ENCODE results near the gene INSL6.
"Not testable (repeated sequence)": the region's sequence is repeated elsewhere in the genome, so short reads cannot be mapped to it uniquely, and the experiment has no call there.

Gene INSL6, protein sequence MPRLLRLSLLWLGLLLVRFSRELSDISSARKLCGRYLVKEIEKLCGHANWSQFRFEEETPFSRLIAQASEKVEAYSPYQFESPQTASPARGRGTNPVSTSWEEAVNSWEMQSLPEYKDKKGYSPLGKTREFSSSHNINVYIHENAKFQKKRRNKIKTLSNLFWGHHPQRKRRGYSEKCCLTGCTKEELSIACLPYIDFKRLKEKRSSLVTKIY

DNA sequence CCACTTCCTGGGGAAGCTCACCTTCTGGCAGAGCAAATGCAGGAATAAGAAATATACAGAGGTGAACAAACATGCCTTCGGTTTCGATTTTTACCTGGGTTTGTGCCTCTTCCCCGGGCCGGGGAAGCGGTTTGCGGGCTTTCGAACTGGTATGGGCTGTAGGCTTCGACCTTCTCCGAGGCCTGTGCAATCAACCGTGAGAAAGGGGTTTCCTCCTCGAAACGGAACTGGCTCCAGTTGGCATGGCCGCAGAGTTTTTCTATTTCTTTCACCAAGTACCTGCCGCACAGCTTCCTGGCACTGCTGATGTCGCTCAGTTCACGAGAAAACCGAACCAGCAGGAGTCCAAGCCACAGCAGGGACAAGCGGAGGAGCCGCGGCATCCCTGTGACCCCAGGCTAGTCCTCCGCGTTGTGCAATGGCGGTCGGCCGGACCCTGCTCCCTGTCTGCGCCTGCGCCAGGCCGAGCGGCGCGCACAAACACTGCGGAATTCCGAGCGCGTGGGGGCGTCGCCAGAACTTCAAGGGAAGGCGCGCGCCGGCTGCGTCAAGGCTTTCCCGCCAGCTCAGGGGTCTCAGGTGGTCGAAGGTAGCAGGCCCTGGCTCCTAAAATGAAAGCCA, at the start of gene INSL6:
Gene INSL6, minus strand, starts transcription at position 420 of the 621 bp plus-strand sequence. Its CDS starts 37 bp downstream, at position 383.
- no peak for DNase-seq

DNA sequence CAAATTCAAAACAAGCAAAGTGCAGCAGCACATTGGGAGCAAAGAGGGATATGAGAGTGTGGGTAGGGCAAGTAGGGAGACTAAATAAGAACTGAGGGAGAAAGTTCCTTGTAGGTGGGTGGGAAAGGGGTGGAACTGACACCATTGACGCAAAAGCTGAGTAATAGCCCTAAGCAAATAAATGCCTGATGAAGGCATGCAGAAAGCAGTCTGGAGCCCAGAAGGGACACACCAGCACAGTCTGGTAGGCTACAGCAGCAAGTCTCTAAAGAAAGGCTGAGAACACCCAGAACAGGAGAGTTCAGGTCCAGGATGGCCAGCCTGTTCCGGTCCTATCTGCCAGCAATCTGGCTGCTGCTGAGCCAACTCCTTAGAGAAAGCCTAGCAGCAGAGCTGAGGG, 45.8 kb upstream of the INSL6 start, which contains the start of gene INSL4:
Gene INSL4, plus strand, starts transcription at position 208 of the 400 bp plus-strand sequence. Its CDS starts 105 bp downstream, at position 313.
- DNase-seq, result no peak

DNA sequence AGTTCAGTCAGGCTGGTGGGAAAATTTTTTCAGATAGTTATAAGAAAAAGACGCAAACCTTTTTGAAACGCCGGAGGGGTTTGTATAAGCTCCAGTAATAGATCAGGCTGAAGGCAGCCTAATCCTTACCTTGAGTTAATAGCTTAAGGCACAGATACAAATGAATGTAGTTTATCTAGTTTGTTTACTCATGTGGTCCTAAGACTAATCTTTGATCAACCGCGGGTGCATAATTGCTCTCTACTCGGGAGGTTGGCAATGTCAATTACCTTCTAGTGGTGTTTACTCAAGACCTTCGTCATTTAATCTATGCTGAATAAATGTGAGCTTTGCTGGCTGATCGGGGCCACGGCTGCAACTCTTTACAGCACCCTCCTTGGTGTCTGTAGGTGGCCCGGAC, 45.1 kb upstream of the INSL6 start:
- no peak for DNase-seq

DNA sequence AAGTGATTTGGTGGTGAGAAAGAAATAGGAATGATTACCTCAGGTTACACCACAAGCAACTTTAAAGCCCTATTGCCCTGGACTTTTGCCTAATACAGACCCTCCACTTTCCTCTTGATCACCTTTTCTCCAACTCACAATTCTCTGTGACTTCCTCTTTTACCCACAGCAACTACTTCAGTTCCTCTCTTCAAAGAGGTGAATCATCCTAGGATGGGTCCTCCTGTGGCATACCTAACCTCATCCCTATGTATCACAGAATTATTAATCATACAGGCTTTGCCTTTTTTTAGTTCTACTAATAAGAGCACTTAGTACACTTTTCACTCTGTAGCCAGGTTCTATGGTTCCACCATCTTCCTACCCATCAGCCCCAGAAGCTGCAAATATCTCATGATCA, 19.6 kb upstream of the INSL6 start:
- DNase-seq, result no peak

DNA sequence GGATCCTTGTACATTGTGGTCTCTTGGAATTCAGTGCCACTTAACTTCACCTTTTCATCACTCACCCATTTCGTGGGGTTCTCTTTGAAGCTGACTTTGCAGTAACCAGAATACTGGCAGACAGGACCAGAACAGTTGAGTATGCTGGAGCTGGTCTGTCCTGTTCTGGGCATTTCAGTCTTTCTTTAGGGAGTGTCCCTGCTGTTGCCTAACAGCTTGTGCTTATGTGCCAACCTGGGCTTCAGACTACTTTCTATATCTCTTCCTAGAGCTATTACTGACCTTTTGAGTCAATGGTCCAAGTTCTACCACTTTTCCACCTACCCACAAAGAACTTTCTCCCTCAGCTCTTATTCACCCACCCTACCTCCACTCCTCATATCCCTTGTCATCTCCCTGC, 10.0 kb upstream of the INSL6 start:
- DNase-seq, result no peak

DNA sequence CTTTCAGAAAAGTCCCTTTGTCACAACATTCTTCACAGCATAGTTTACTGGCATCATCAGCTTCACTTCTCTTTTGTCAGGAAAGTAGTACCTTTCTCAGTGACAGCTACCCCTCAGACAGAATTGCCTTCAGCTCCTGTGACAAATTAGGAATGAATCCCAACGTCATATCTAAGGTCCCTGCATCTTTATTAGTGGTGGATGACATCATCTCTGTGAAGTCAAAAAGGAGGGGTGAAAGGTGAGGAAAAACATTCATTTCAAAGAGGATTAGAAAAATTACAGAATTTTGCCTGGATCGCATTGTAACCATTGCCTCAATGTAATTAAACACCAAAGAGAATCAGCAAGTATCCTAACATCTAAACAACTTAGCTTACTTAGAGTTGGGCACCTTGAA, 7.9 kb upstream of the INSL6 start:
- no peak for DNase-seq

DNA sequence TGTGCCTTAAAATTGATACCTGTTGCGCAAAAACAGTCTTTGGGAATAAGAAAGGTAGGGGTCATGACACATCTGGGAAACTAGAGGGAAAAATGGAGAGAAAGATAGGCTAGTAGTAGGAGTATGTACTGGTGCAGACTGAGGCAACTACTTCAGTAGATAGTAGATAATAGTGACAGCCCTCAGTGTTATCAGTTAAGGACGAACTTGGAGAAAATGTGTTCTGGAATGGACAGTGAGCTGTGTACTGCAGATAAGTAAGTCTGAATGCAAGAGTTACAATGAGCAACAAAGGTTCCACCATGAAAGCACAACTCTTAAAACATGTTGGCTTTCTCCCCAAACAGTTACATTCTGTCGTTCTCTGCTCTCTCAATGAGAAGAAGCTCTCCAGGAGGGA, 6.5 kb upstream of the INSL6 start:
- DNase-seq, result no peak

DNA sequence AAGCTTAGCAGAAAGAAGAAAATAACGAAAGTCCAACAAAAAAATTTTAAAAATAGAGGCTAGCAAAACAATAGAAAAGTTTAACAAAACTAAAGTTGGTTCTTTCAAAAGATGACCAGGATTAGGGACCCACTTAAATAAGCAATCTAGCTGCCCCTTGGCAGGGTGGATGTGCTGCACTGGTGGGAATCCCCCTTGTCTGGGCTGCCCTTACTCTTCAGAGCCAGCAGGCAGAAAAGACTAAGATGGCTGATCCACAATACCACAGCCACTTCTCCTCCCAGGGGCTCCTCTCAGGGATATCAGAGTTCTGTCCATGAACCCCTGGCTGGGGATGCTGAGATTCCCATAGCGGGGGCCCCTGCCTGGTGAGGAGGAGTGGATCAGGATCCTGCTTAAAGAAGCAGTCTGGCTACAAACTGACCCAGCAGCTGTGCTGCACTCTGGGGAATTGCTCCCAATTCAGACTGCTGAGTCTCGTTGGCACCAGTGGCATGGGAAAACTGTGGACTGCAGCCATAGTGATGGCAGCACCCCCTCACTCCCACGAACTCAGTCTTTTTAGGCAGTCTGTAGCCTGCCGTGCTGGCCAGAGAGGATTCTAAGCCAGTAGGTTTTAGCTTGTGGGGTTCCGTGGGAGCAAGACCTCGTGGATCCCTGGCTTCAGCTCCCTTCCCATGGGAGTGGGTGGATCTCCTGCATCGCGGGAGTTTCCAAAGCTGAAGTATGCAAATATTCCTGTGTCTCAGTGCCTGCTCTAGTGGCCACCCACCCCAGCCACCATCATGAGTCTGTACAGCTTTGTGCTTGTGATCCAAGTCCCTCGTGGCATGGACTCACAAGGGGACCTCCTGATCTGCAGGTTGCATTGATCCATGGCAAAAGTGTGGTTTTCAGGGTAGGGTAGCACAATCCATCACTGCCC, 2.9 kb upstream of the INSL6 start:
- no peak for DNase-seq

DNA sequence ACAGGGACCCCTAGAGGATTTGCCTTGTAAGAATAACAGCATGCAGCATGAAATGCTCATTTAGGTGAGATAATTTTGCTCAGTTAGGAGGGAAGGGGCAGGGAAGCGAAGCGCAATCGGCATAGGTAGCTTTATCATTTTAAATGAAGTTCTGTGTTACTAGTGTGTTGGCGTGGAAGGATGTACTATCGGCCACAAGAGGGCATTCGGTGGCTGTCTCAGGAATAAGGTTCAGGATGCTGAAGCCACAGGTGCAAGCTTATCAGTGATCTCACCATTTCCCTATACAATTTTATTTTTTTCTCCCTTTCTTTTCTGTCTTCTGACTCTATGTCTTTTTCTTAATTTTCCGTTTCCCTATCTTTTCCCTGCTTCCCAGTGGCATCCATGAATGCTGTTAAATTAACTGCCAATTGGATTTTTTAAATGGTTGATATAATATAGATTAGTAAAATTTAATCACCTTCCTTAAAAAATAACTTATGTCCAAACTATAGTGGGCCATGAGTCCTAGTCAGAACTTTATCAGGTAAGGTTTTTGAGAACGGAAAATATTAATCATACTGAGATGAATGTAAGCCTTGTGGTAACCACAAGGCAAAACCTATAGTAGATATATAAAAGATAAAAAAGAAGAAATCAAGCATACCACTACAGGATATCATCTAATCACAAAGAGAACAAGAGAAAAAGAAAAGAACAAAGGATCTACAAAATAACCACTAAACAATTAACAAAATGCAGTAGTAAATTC, 1.2 kb upstream of the INSL6 start:
- peak; percentile 46 for DNase-seq

DNA sequence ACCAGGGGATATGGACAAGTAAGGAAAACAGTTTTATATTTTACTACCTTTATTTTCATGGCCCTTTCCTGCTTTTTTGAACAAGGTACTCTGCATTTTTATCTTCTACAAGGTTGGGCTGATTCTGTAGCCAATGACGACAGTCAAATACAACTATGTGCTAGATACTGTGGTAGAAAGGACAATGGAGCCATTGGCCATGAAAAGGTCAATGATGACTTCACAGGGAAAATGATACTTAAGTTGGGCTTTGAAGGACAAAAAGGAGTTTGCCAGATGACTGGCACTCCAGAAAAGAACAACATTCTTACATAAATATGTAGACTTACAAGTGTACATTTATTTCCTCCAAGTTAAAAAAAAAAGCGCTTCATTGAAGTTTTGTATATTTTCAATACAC, 663 bp downstream of the INSL6 start:
- DNase-seq, result no peak

DNA sequence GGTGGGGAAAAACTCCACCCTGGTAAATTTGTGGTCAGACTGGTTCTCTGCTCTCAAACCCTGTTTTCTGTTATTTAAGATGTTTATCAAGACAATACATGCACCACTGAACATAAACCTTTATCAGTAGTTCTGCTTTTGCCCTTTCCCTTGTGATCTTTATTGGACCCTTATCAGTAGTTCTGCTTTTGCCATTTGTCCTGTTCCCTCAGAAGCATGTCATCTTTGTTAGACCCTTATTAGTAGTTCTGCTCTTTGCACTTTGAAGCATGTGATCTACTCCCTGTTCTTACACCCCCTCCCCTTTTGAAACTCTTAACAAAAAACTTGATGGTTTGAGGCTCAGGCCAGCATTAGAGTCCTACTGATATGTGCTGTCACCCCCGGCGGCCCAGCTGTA, 4.8 kb downstream of the INSL6 start:
- DNase-seq, result not testable (repeated sequence)

DNA sequence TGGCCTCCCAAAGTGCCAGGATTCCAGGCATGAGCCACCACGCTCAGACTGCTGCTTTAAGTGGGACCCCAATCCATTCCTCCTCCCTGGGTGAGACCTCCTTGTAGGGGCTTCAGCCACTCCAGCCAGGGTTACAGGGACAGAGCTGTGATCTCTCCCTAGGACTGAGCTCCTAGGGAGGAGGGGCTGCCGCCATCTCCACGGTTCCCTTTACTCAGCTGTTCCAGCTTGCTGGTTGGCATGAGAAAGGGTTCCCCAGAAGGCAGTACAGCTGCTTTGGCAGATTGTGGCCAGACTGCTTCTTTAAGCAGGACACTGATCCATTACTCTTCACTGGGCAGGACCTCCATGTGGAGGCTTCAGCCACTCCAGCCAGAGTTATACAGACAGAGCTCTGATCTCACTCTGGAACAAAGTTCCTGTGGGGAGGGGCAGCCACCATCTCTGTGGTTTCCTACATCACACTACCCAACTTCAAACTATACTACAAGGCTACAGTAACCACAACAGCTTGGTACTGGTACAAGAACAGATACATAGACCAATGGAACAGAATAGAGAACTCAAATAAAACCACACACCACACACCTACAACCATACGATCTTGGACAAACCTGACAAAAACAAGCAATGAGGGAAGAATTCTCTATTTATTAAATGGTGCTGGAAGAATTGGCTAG, 7.2 kb downstream of the INSL6 start:
- no peak for DNase-seq

DNA sequence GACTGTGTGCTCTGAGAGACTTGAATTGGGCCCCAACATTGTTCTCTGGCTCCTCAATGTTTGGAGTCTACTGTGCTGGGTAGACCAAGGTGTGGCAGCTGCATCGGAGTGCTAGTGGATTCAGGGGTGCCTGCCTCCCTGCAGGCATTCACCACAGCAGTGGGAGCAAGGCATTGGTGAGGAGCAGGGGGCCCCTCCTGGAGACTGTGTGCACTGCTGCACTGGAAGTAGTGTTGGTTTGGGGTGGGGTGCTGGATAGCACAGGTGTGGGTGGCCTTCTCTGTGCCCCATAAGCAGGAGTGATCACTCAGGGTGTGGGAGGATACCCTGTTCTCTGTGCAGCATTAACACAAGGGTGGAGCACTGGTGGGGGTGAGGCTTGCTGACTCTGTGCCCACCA, 39.2 kb downstream of the INSL6 start:
- DNase-seq, result no peak

DNA sequence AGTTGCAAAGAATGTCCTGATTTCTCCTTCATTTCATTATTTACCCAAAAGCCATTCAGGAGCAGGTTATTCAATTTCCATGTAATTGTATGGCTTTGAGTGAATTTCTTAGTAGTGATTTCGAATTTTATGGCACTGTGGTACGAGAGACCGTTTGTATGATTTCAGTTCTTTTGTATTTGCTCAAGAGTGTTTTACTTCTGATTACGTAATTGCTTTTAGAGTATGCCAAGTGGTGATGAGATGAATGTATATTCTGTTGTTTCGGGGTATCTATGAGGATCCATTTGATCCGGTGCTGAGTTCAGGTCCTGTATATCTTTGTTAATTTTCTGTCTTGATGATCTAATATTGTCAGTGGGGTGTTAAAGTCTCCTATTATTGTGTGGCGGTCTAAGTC, 41.2 kb downstream of the INSL6 start:
- DNase-seq, result no peak

DNA sequence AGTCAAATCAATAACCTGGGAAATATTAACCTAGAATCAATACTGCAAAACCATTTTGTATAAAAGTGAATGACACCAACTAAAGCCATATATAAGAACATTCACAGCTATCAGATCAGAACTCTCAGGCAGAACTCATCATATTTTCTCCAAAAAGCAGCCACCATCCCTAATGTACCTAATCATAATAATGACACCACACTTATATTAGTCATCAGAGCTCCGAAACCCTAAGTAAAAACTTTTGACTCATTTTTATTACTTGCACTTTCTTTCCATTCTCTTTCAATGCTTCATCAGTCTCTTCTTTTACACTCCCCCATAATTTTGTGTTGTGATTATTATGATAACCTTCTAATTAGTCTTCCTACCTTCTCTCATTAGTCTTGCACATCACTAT, 45.3 kb downstream of the INSL6 start:
- no peak for DNase-seq

DNA sequence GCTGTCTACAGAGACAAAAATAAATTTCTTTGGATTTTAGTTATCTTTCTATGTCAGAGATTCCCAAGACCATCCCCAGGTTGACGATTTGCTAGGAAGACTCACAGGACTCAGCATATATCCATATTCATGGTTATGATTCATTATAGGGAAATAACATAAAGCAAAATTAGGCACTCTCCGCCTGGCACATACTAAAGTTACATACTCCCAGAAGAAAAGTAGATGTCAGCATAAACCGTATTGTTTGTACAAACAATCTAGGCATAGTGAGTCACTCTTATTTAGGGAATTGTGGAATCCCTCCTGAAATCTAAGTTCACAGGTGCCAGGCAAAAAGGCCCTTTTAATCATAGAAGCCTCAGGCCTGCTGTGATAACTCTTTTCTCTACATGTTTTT, 62.9 kb downstream of the INSL6 start:
- DNase-seq, result no peak

DNA sequence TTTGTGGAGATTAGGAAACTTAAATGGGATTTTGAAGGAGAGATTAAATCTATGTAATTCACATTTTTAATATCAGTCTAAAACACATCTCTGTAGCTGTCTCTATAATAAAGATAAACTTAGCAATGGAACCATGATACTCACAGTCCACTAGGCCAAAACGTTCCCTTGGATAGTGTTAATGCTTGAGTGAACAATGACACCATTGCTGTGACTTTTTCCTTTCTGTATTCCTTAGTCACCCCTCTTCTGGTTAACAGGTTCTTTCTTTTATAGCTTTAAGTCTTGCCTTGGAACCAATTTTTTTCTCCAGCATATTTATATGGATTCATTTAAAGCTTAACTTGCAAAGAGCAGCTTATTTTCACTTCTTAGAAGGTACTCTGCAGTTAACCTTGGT, 63.3 kb downstream of the INSL6 start:
- DNase-seq, result no peak

DNA sequence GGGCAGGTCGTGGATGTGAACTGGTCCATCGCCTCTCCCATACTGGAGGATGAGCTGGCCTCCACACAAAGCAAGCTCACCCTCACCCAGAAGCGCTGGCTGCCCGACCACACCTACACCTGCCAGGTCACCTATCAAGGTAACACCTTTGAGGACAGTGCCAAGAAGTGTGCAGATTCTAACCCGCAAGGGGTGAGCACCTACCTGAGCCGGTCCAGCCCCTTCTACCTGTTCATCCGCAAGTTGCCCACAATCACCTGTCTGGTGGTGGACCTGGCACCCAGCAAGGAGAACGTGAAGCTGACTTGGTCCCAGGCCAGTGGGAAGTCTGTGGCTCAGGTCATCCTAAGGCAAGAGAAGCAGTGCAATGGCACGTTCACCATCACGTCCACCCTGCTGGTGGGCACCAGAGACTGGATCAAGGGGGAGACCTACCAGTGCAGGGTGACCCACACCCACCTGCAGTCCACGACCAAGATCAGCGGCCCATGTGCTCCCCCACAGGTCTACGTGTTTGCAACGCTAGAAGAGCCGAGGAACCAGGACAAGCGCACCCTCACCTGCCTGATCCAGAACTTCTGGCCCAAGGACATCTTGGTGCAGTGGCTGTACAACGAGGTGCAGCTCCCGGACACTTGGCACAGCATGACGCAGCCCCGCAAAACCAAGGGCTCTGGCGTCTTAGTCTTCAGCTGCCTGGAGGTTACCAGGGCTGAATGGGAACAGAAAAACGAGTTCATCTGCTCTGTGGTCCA, 71.3 kb downstream of the INSL6 start:
- DNase-seq, result no peak

Data from NCI-H510A treated with DMSO at 0.1 percent for 48 hours (cell line).